Stimulated activated CD4-positive, alpha-beta T cell treated with anti-CD3 and anti-CD28 coated beads, Interleukin-4, amount 100 ng/mL, for 1 hour (primary cell): ENCODE measurements around the gene MOGAT3.
A peak's percentile ranks its signal among the peaks of the same experiment; 100 is the strongest.
"Not testable (repeated sequence)": the region's sequence is repeated elsewhere in the genome, so short reads cannot be mapped to it uniquely, and the experiment has no call there.

ENCODE experiments used
- DNase-seq: peaks from one replicate; pipeline ENCODE4 v3.0.0-alpha.2; 2020

Gene MOGAT3

GRCh38 chr7:101232141-101232850 lies 31.5 kb upstream of the MOGAT3 start:
- no peak for DNase-seq

- DNase-seq: no peak
Measured at GRCh38 chr7:101231644-101232043, 30.8 kb upstream of the MOGAT3 start.

GRCh38 chr7:101226721-101227120 lies 25.9 kb upstream of the MOGAT3 start:
- no peak for DNase-seq

GRCh38 chr7:101225650-101226049 lies 24.8 kb upstream of the MOGAT3 start:
- no peak for DNase-seq

DNA sequence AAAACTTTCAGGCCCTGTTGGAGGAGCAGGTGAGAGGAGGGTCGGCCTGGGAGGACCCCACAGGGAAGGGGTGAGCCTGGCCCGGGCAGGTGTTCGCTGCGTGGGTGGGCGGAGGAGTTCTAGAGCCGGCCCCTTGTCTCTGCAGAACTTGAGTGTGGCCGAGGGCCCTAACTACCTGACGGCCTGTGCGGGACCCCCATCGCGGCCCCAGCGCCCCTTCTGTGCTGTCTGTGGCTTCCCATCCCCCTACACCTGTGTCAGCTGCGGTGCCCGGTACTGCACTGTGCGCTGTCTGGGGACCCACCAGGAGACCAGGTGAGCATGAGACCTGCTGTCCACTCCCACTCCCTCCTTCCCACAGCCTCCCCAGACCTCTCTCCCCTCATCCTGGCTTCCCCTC lies 22.7 kb upstream of the MOGAT3 start:
- no peak for DNase-seq

- no peak for DNase-seq
Measured at GRCh38 chr7:101222275-101222830, 21.5 kb upstream of the MOGAT3 start.

DNA sequence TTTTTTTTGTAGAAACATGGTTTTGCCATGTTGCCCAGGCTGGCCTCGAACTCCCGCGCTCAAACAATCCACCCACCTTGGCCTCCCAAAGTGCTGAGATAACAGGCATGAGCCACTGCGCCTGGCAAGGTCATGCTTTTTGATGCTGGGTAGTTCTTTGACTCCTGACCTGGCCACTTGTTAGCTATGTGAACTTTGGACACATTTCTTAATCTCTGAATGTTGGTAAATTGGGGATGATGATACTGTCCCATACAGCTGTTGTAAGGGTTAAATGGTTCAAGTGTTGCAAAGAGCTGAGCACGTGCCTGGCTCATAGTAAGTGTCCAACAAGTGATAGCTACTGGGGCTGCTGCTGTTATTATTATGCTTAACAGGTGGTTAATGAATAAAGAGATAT lies 19.5 kb upstream of the MOGAT3 start:
- no peak for DNase-seq

GRCh38 chr7:101218236-101219125 lies 17.6 kb upstream of the MOGAT3 start:
- DNase-seq: no peak

- DNase-seq: peak; percentile 94
Measured at GRCh38 chr7:101217388-101218235, 16.8 kb upstream of the MOGAT3 start, which contains the start of the genes PLOD3 and ZNHIT1. TSS of gene PLOD3 (minus strand) at chr7:101217581. CDS start at chr7:101217274, 307 bp downstream. TSS of gene ZNHIT1 (plus strand) at chr7:101218165. CDS start at chr7:101218196, 31 bp downstream.

DNA sequence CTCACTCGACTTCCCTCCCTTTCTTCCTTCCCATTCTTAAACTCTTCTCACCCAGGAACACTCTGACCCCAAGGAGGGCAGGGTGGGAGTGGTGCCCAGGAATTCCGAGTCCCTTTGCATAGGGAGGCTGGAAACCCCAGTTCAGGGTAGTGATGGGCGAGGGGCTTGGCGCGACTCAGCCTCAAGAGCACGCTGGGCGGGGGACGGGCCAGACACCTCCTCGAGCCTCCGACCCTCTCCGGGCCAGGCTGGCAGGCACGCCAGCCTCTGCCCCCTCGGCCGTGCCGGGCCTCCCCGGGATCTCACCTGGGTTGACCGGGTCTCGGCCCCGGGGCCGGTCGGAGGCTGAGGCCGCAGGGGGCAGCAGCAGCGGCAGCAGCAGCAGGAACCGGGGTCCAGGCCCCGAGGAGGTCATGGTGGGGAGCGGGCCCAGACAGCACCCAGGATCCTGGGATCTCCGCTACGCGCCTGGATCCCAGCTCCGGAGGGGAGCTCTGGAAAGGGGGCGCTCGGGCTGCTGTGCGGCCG lies 16.1 kb upstream of the MOGAT3 start:
- DNase-seq: no peak

DNA sequence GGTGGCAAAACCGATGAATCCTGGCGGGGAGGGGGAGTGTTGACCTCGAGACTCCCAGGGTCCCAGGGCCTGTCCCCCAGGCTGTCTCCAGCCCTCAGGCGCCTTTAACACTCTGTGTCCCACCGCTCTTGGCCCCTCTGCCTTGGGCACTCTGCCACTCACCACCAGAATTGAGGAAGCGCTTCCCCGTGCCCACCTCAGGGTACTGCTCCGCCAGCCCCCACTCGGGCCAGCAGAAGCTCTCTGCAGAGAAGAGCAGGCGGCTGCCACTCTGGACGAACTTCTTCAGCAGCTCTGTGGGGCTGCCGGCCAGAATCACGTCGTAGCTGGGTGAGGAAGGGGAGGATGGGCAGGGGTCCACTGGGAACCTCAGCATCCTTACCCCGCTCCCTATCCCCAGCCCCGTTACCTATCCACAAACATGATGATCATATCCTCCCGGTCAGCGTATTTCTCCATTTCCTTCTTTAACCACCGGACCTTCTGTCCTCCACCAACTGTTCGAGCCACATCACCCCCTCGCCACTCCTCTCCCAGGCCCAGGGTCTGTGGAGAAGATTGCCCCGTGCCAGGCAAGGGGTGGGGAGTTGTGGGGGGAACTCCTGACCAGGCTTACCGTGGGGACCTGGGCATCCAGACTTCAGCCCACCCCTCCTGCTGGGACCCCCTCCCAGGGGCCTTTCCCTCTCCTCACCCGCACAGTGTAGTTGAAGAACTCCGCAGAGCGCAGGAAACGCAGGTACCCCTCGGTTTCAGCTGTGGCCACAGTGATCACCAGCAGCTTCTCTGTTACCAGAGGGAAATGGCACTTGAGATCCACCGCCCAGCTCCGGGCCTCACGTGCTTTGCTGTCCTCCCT lies 15.4 kb upstream of the MOGAT3 start:
- no peak for DNase-seq

- DNase-seq: no peak
Measured at GRCh38 chr7:101212014-101212413, 11.2 kb upstream of the MOGAT3 start.

- no peak for DNase-seq
Measured at GRCh38 chr7:101211501-101211900, 10.7 kb upstream of the MOGAT3 start.

GRCh38 chr7:101210143-101210542 lies 9.3 kb upstream of the MOGAT3 start:
- no peak for DNase-seq

- DNase-seq: no peak
Measured at GRCh38 chr7:101208794-101209193, 8.0 kb upstream of the MOGAT3 start.

GRCh38 chr7:101207459-101207858 lies 6.6 kb upstream of the MOGAT3 start:
- no peak for DNase-seq

DNA sequence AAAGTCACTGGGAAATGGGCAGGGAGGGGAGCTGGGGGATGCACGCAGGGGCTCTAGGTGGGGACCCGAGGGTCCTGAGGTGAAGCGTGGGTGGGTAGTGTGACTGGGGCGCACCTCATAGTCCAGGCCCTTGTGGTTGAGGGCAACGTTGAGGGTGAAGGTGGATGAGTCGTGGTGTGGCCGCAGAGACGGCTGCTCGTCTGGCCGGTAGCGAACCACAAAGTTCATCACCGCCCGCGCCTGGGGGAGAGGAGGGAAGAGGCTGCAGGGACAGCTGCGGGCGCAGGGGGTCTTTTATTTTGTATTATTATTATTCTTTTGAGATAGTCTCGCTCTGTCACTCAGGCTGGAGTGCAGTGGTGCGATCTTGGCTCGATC lies 5.8 kb upstream of the MOGAT3 start:
- no peak for DNase-seq

DNA sequence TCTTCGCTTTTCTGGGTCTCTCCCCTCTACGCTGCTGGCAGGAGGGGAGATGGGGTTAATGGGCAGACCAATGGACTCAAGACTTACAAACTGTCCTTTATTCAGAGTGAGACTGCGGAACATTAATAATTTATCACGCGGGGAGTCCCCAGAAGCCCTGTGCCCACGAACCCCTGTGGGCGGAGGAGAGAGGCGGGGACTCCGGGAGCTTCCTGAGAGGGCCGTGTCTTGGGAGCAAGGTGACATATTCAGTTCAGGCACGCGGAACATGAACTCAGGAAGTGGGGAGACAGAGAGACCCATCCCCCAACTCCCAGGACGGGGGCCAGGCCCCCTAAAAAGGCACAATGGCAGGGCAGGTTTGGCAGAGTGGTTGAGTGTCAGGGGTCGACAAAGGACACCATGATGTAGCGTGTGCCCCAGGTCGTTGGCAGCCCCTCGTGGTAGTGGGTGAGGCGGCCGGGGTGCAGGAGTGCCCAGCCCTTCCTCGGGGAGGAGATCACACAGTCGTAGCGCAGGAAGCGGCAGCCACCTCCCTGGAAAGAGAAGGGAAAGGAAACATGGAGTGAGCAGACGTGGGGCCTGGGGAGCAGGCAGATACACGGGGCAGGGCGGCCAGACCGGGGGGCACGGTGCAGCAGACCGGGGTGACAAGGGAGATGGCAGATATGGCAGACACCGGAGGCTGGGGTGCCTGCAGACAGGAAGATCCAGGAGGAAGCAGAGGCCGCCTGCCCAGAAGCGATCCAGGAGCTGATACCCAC lies 5.2 kb upstream of the MOGAT3 start:
- no peak for DNase-seq

- DNase-seq: not testable (repeated sequence)
Measured at GRCh38 chr7:101203740-101204738, 3.2 kb upstream of the MOGAT3 start.

- no peak for DNase-seq
Measured at GRCh38 chr7:101202603-101202918, 1.7 kb upstream of the MOGAT3 start.
